ENCODE measurements around the gene COL4A5. TPM values are rescaled to one million over a fixed set of nuclear protein-coding genes. Genes with fewer than 3 reads are reported as not detected.

The COL4A5 gene
- total and polyA plus RNA-seq, 5 donors, result 14.4 to 30.8 (median 22.4) TPM

DNA sequence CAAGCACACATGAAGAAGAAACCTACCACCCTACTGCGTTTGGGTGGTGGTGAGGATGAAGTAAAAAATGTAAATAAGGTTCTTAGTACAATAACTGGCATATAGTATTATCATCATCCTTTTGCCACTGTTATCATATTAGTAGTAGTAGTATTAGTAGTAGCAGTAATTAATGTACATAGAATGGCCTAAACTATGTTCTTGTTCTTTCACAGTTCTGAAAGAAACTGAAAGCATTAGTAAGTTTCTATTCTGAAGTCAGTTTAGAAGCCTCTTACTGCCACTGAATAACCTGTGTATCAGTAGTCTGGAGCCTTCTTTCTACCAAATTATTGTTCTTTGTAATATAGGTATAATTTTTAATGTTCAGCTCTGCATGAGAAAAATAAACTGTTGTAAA is 22.4 kb upstream of the COL4A5 start:
- H3K4me1 ChIP-seq (ENCODE audit: control insufficient read depth, insufficient read depth, low read length), result no peaks in the 10 kb centered on the region
- 73% methylated on average over 1 of the region's 1 CpG for WGBS
- intact Hi-C loops (cut with DNase I), result no loop called here
- no peaks in the 10 kb centered on the region for H3K9me3 ChIP-seq (ENCODE audit: control insufficient read depth, low read length)
- no peaks in the 10 kb centered on the region for H3K27me3 ChIP-seq (ENCODE audit: control insufficient read depth, insufficient read depth)
- no peak for DNase-seq
- no peak overlapping the region for H3K27ac ChIP-seq (ENCODE audit: low read length)
- no peak overlapping the region for H3K4me3 ChIP-seq (ENCODE audit: low read length)
- ATAC-seq, result no peak

DNA sequence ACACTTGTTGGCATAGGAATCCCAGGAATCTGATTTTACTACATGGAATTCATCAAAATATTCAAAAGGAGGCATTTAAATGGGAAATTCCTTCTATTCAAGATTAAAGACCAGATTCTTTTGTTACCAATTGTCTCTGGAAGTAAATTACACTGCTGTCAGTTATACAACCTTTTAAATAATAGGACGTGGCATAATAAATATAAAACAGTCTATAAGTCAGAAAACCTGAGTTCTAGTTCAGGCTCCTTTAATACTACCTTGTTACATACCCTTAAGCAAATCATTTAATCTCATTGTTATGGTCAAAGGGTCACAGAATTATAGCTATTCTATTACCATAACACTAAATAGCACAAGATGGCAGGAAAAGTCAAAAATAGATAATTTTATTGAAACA is 20.2 kb upstream of the COL4A5 start:
- H3K4me3 ChIP-seq (ENCODE audit: low read length), result no peak overlapping the region
- DNase-seq (no peak), ATAC-seq (no peak)
- no peak overlapping the region for H3K27ac ChIP-seq (ENCODE audit: low read length)
- intact Hi-C loops (cut with DNase I), result no loop called here
- 83% methylated on average over 1 of the region's 1 CpG for WGBS
- no peaks in the 10 kb centered on the region for H3K4me1 ChIP-seq (ENCODE audit: control insufficient read depth, insufficient read depth, low read length)
- no peaks in the 10 kb centered on the region for H3K9me3 ChIP-seq (ENCODE audit: control insufficient read depth, low read length)
- no peaks in the 10 kb centered on the region for H3K27me3 ChIP-seq (ENCODE audit: control insufficient read depth, insufficient read depth)

DNA sequence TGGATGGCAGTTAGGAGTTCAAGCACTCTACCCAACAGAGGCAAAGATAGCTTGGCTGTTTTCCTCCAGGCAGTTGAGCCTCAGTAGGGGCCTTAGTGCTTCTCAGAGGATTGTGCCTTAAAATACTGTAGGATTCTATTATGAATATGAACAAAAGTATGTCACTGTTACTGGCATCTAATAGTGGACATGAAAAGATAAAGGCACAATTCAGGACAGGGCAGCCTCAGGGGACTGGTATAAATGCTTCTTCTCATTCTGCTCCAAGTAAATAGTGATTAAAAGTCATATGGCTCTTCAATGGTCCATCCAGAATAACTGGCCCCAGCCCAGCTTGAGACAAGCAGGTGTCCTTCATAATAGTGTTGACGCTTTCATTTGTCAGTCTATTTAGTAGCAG is 19.2 kb upstream of the COL4A5 start:
- ATAC-seq (no peak), DNase-seq (no peak)
- 94% methylated on average over 1 of the region's 1 CpG for WGBS
- no peaks in the 10 kb centered on the region for H3K4me1 ChIP-seq (ENCODE audit: control insufficient read depth, insufficient read depth, low read length)
- H3K27me3 ChIP-seq (ENCODE audit: control insufficient read depth, insufficient read depth), result no peaks in the 10 kb centered on the region
- no peak overlapping the region for H3K4me3 ChIP-seq (ENCODE audit: low read length)
- intact Hi-C loops (cut with DNase I), result no loop called here
- H3K9me3 ChIP-seq (ENCODE audit: control insufficient read depth, low read length), result no peaks in the 10 kb centered on the region
- no peak overlapping the region for H3K27ac ChIP-seq (ENCODE audit: low read length)

DNA sequence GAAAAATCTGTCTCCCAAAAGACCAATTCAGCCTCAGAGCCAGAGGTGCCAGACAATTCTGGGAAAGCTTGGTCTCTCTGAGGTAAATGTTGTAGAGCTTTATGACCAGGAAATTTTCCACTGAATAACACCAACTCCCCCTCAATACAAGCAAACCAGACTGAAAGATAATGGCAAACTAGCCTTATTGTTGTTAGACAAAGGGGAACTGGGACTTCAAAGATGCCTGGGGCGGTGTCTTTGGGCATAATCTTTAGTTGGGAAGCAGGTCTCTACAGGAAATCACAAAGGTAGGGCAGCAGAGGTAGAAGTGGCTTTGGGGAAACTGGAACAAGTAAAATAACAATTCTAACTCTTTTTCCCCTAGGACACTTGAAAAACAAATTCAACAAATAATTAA is 13.4 kb upstream of the COL4A5 start:
- no peak for DNase-seq
- no peaks in the 10 kb centered on the region for H3K9me3 ChIP-seq (ENCODE audit: control insufficient read depth, low read length)
- H3K27ac ChIP-seq (ENCODE audit: low read length), result no peak overlapping the region
- intact Hi-C loops (cut with DNase I), result no loop called here
- no peak for ATAC-seq
- H3K4me3 ChIP-seq (ENCODE audit: low read length), result no peak overlapping the region
- 78% methylated on average over 1 of the region's 1 CpG for WGBS
- no peaks in the 10 kb centered on the region for H3K27me3 ChIP-seq (ENCODE audit: control insufficient read depth, insufficient read depth)
- no peaks in the 10 kb centered on the region for H3K4me1 ChIP-seq (ENCODE audit: control insufficient read depth, insufficient read depth, low read length)

DNA sequence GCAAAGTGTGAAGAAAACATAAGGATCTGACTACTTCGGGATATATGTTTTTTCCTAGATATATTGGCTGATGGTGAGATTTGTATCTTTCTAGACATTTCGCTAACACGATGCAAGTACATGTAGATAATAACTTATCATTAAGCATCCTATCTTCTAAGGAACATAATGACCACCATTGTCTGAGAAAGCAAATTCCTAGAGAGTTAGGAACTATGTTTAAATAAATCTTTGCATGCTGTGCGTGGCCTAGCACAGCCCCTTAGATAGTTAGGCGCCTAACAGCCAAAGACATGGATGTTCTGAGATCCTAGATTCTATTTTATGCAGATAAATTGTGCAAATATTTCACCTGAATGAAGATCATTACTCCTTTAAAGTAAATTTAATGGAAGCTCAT is 4.4 kb upstream of the COL4A5 start:
- DNase-seq (no peak), ATAC-seq (no peak)
- no peaks in the 10 kb centered on the region for H3K27me3 ChIP-seq (ENCODE audit: control insufficient read depth, insufficient read depth)
- no peak overlapping the region for H3K4me3 ChIP-seq (ENCODE audit: low read length)
- no peaks in the 10 kb centered on the region for H3K4me1 ChIP-seq (ENCODE audit: control insufficient read depth, insufficient read depth, low read length)
- H3K9me3 ChIP-seq (ENCODE audit: control insufficient read depth, low read length), result no peaks in the 10 kb centered on the region
- intact Hi-C loops (cut with DNase I), result no loop called here
- H3K27ac ChIP-seq (ENCODE audit: low read length), result no peak overlapping the region
- whole genome bisulfite sequencing, result 74% methylated on average over 5 of the region's 5 CpGs

DNA sequence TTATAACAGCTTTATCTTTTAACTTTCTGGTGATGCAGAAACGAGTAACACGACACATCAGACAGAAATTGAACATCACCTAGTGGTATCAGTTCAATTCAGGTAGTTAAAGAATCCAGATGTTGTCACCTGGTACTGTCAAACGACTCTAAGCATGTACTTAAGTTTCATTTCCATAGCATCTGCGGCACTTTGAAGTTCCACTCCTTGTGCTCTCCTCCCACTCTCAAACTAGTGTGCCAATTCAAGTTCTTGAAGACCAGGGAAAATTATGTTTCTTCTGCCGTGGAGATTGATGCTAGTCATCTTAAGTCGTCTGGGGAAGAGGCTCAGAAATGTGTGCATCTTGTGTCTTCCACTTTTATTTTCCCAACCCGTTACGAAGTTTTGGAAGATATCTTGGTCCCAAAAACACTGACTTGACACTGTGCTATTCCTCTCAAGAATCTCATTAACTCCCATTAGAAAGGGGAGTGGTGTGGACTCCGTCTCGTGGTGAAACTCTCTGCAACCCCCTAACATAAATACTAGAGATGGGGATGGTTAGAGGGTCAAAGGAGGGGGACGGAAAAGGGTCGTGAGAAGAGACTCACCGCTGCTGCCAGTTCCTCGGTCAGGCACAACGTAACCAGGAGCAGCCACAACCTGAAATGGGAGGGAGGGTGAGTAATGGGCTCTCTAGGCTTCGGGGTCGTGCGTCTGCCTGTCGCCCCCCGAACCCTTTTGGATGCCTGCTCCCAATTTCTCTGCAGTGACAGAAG is 2.1 kb upstream of the COL4A5 start:
- DNase-seq (no peak), ATAC-seq (no peak)
- intact Hi-C loops (cut with DNase I), result no loop called here
- Histone ChIP-seq H3K27ac (ENCODE audit: low read length) (no peak overlapping the region), H3K27me3 (ENCODE audit: control insufficient read depth, insufficient read depth) (no peaks in the 10 kb centered on the region), H3K9me3 (ENCODE audit: control insufficient read depth, low read length) (no peaks in the 10 kb centered on the region), H3K4me1 (ENCODE audit: control insufficient read depth, insufficient read depth, low read length) (no peaks in the 10 kb centered on the region), H3K4me3 (ENCODE audit: low read length) (peak overlapping the region; percentile 44)
- 17% methylated on average over 20 of the region's 20 CpGs for WGBS

DNA sequence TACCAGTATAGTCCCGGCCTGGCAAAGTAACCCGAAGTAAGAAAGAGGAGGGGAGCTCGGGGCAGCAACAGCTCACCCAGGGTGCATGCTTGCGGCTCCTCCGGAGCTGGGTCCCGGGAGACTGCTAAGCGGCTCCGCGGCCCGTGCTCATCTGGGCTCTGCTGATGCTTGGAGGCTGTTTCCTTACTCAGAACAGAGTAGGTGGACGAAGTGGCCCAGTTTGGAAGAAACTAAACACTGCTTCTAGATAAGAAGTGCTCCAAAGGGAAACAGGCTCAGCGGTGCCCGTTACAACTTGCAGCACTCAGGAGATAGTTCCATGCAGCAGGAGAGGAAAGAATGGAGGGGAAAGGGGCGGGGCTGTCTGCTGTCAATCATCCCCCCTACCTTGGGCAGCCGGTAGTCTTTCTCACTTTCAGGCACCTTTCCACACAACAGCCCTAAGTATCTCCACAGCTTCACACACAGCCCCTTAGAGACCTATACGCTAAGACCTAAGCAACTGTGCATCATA is 1.5 kb upstream of the COL4A5 start, which contains the start of gene COL4A6:
Gene COL4A6, minus strand, starts transcription at position 313 of the 514 bp plus-strand sequence. Its CDS starts 226 bp downstream, at position 87.
- 9% methylated on average over 16 of the region's 16 CpGs for WGBS
- Histone ChIP-seq H3K4me1 (ENCODE audit: control insufficient read depth, insufficient read depth, low read length) (no peaks in the 10 kb centered on the region), H3K27ac (ENCODE audit: low read length) (peak within 1 kb of the TSS; percentile 45), H3K9me3 (ENCODE audit: control insufficient read depth, low read length) (no peaks in the 10 kb centered on the region), H3K27me3 (ENCODE audit: control insufficient read depth, insufficient read depth) (no peaks in the 10 kb centered on the region), H3K4me3 (ENCODE audit: low read length) (peak within 1 kb of the TSS; percentile 86)
- intact Hi-C loops (cut with DNase I), result no loop called here
- DNase-seq (peak; percentile 14 to 54 (median 40)), ATAC-seq (peak; percentile 54 to 55)

DNA sequence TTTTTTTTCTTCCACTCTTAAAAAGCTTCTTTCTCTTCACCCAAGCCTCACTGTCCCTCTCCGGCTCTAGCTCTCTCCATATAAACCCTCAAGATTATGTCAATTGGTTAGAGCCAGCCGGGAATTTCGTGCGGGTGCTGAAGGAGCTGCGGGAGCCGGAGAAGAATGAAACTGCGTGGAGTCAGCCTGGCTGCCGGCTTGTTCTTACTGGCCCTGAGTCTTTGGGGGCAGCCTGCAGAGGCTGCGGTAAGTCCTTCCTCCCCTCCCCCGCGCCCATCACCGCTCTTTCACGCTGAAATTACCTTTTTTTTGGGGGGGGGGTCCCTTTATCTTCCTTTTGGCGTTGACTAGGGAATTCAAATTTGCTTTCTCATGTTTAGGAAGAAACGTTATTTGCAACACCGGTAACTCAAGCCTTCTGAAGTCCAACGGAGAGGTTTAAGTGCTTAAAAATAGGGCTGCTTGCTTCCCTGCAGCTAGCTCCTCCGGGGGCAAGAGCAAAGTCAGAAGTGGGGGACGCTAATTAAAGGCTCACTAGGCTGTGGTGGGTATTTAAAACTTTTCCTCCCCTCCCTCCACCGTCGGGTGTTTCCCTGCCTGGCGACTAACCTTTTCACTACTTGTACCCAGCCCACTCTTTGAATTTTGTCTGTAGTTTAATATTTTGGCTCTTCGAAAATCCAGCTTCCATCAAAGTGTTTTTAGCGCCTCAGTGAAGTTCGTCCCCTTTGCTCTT is 491 bp downstream of the COL4A5 start:
- Histone ChIP-seq H3K27ac (ENCODE audit: low read length) (peak overlapping the region; percentile 30), H3K4me1 (ENCODE audit: control insufficient read depth, insufficient read depth, low read length) (no peaks in the 10 kb centered on the region), H3K9me3 (ENCODE audit: control insufficient read depth, low read length) (no peaks in the 10 kb centered on the region), H3K4me3 (ENCODE audit: low read length) (peak overlapping the region; percentile 86), H3K27me3 (ENCODE audit: control insufficient read depth, insufficient read depth) (no peaks in the 10 kb centered on the region)
- peak; percentile 55 to 75 for ATAC-seq
- WGBS, result 3% methylated on average over 25 of the region's 25 CpGs
- intact Hi-C loops (cut with DNase I), result no loop called here
- peak in 2 of 3 donors; percentile 14 to 55 for DNase-seq

DNA sequence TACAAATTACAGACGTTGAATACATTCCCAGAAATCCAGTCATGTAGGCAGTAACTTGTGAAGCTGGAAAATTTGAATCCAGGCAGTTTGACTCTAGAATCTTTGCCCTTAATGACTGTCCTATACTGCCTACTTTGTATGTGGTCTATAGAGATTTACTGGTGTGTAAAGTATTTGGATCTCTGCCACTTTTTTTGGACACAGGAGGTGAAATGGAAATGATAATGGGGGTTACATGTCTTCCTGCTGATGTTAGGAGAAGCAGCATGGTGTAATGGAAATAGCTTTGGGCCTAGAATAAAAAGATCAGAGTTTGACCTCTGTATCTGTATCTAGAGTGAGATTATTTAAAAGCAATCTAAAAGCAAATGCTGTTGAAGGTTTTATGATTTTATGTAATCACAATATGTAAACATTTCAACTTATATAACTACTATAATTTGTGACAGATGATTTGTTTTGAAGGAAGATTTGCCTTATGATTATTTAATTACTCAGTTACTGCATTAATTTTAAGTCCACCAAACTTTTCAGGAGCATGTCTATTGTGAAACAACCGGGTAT is 3.3 kb downstream of the COL4A5 start:
- no peak overlapping the region for H3K27ac ChIP-seq (ENCODE audit: low read length)
- no peaks in the 10 kb centered on the region for H3K9me3 ChIP-seq (ENCODE audit: control insufficient read depth, low read length)
- H3K4me1 ChIP-seq (ENCODE audit: control insufficient read depth, insufficient read depth, low read length), result no peaks in the 10 kb centered on the region
- intact Hi-C loops (cut with DNase I), result no loop called here
- ATAC-seq (no peak), DNase-seq (no peak)
- WGBS, result 43% methylated on average over 2 of the region's 2 CpGs
- no peaks in the 10 kb centered on the region for H3K27me3 ChIP-seq (ENCODE audit: control insufficient read depth, insufficient read depth)
- H3K4me3 ChIP-seq (ENCODE audit: low read length), result peak overlapping the region; percentile 15

DNA sequence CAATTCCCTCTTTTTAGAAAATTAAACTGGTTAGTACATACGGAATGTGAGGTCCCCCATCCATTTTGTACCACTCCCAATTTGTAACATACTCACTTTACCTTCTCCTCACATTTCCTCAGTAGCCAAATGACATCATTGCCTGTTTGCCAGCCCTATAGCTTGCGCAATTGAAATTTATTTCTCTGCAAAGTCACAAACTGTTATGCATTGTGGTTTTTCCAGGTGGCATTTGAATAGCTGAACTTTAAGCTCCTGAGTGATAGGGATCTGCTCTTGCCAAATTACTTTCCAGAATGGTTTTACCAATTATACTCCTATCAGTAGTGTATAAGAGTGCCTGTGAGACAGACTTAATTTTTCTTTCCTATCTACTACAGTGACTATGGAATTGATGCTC is 7.7 kb downstream of the COL4A5 start:
- no peak overlapping the region for H3K4me3 ChIP-seq (ENCODE audit: low read length)
- 89% methylated on average over 2 of the region's 2 CpGs for WGBS
- H3K27ac ChIP-seq (ENCODE audit: low read length), result no peak overlapping the region
- no peaks in the 10 kb centered on the region for H3K4me1 ChIP-seq (ENCODE audit: control insufficient read depth, insufficient read depth, low read length)
- intact Hi-C loops (cut with DNase I), result no loop called here
- no peaks in the 10 kb centered on the region for H3K9me3 ChIP-seq (ENCODE audit: control insufficient read depth, low read length)
- no peaks in the 10 kb centered on the region for H3K27me3 ChIP-seq (ENCODE audit: control insufficient read depth, insufficient read depth)
- DNase-seq, result no peak
- no peak for ATAC-seq

DNA sequence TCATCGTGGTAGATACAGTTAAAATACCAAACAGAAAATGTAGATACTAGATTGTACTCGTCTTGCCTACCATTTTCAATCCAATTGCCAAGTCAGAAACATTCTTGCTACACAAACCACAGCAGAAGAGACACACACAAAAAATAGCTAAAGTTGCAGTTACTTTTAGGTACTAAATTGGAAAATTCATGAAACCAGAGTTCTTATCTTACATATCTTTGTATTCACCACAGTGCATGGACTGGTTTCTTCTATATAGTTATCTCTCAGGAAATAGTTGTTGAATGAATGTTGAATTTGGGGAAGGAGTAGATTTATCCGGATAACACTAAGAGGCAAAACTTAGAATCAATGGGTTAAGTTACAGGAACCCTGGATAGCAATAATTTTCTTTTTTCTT is 14.2 kb downstream of the COL4A5 start:
- DNase-seq (no peak), ATAC-seq (no peak)
- H3K27ac ChIP-seq (ENCODE audit: low read length), result no peak overlapping the region
- intact Hi-C loops (cut with DNase I), result no loop called here
- no peak overlapping the region for H3K4me3 ChIP-seq (ENCODE audit: low read length)
- no peaks in the 10 kb centered on the region for H3K4me1 ChIP-seq (ENCODE audit: control insufficient read depth, insufficient read depth, low read length)
- WGBS, result 85% methylated on average over 3 of the region's 3 CpGs
- H3K27me3 ChIP-seq (ENCODE audit: control insufficient read depth, insufficient read depth), result no peaks in the 10 kb centered on the region
- H3K9me3 ChIP-seq (ENCODE audit: control insufficient read depth, low read length), result no peaks in the 10 kb centered on the region

Data from right cardiac atrium (tissue), 5 donors.